ENCODE measurements around the gene RHBG. TPM values are rescaled to one million over a fixed set of nuclear protein-coding genes. Genes with fewer than 3 reads are reported as not detected.

The RHBG gene
- total and polyA plus RNA-seq, 10 donors = 0.05 to 1.4 (median 0.38) TPM; not detected in 5

GRCh38 chr1:156417401-156418020, 48.5 kb downstream of the RHBG start:
- peaks cover 0 to 100% (median 63%) of the 10 kb centered on the region in 7 donors for H3K27me3 ChIP-seq (replicated peaks in 1 of 7)
- H3K36me3 ChIP-seq = no peaks in the 10 kb centered on the region
- H3K27ac ChIP-seq = no peak overlapping the region
- no peaks in the 10 kb centered on the region for H3K9me3 ChIP-seq
- WGBS, 5 donors = 68 to 83% (median 78%) methylated on average over 6 of the region's 6 CpGs
- no peak overlapping the region for H3K4me3 ChIP-seq
- H3K4me1 ChIP-seq = peaks cover 14 to 37% (median 25%) of the 10 kb centered on the region in 6 donors
- no peak for TF ChIP-seq CTCF (IDR thresholded peaks at IDR 0.05 in 8 of 11, conservative IDR thresholded peaks at IDR 0.05 in 3 of 11)
- TF ChIP-seq POLR2AphosphoS5 (IDR thresholded peaks at IDR 0.05) = no peak
- TF ChIP-seq POLR2A (IDR thresholded peaks at IDR 0.05) = no peak
- no peak for DNase-seq
- intact Hi-C loops (cut with DNase I; ENCODE audit: low total_unique reads) = no loop called here

DNA sequence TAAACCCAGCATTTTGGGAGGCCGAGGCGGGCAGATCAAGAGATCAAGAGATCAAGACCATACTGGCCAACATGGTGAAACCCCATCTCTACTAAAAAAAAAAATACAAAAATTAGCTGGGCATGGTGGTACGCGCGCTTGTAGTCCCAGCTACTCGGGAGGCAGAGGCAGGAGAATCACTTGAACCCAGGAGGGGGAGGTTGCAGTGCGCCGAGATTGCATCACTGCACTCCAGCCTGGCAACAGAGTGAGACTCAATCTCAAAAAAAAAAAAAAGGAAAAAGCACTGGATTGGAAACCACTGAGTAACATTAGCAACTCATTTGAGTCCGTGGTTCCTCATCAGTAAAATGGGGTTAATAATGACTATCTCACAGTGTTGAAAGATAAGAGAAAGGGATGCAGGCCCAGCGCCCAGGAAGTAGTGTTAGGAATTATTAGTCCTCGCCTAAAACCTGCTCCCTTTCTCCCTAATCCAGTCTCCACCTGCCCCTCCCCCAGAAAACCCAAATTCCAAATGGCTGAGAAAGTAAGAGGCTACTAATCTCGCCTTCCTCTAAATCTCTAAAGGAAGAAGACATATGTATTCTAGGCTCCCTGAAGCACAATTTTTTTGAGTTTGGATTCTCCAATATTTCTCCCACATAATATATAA, 49.5 kb downstream of the RHBG start:
- TF ChIP-seq POLR2A (IDR thresholded peaks at IDR 0.05) (no peak), POLR2AphosphoS5 (IDR thresholded peaks at IDR 0.05) (no peak), CTCF (IDR thresholded peaks at IDR 0.05 in 8 of 11, conservative IDR thresholded peaks at IDR 0.05 in 3 of 11) (no peak)
- no peak overlapping the region for H3K4me3 ChIP-seq
- WGBS, 5 donors = 81 to 86% (median 84%) methylated on average over 12 of the region's 12 CpGs
- H3K4me1 ChIP-seq = peaks cover 14 to 37% (median 25%) of the 10 kb centered on the region in 6 donors
- H3K36me3 ChIP-seq = no peaks in the 10 kb centered on the region
- H3K9me3 ChIP-seq = no peaks in the 10 kb centered on the region
- intact Hi-C loops (cut with DNase I; ENCODE audit: low total_unique reads) = no loop called here
- peaks cover 0 to 100% (median 67%) of the 10 kb centered on the region in 7 donors for H3K27me3 ChIP-seq (replicated peaks in 1 of 7)
- H3K27ac ChIP-seq = no peak overlapping the region
- DNase-seq = no peak

DNA sequence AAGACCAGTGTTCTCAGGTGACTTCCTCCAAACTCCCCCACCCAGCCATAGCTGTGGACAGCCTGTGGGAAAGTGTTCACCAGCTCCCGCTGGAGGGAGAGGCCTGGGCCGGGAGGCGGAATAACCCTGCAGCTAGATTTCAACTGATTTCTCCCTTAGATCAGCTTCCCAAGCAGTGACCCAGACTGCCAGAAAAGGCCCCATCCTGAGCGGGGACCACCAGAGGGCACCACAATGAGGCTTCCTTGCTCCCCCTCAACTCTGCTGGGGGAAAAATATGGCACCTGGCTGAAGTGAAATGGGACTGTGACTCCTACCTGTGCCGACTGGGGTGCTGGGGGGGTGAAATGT, 50.8 kb downstream of the RHBG start:
- no peak for DNase-seq
- Histone ChIP-seq H3K4me1 (peaks cover 14 to 37% (median 25%) of the 10 kb centered on the region in 6 donors), H3K4me3 (peak overlapping the region; percentile 1 to 69 (median 42)), H3K9me3 (no peaks in the 10 kb centered on the region), H3K27ac (no peak overlapping the region), H3K36me3 (no peaks in the 10 kb centered on the region), H3K27me3 (replicated peaks in 1 of 7) (peaks cover 0 to 100% (median 57%) of the 10 kb centered on the region in 7 donors)
- 0 to 51% (median 31%) methylated on average over 1 to 5 of the region's 5 CpGs for WGBS, 5 donors
- TF ChIP-seq CTCF (IDR thresholded peaks at IDR 0.05 in 8 of 11, conservative IDR thresholded peaks at IDR 0.05 in 3 of 11) = peak in 3 of 11 experiments; percentile 25 to 39 (median 28)
- no peak for TF ChIP-seq POLR2A (IDR thresholded peaks at IDR 0.05)
- no peak for TF ChIP-seq POLR2AphosphoS5 (IDR thresholded peaks at IDR 0.05)
- intact Hi-C loops (cut with DNase I; ENCODE audit: low total_unique reads) = no loop called here
